Myocyte (in vitro differentiated cells): ENCODE results near the gene TAC3. TPM values are rescaled to one million over a fixed set of nuclear protein-coding genes. Genes with fewer than 3 reads are reported as not detected.
A peak's percentile ranks its signal among the peaks of the same experiment; 100 is the strongest.
"Not testable (repeated sequence)": the region's sequence is repeated elsewhere in the genome, so short reads cannot be mapped to it uniquely, and the experiment has no call there.

Experiments used
- DNase-seq: peaks from one replicate; pipeline ENCODE4 v3.0.0-alpha.2; 2012; ENCODE audit warnings: low read depth
- polyA plus RNA-seq: library from polyadenylated mRNA; unstranded; fragments of >200 nt; gene quantifications from one replicate; pipeline ENCODE4 v1.2.1, GENCODE V29; 2012; ENCODE audit warnings: missing spikeins
- total RNA-seq: library from RNA; depleted of rRNA; stranded (reverse); fragments of >200 nt; gene quantifications from 2 replicates; pipeline ENCODE4 v1.2.3, GENCODE V29; 2014

The TAC3 gene
- total RNA-seq: not detected in 2 replicates
- not detected for polyA plus RNA-seq

- DNase-seq: no peak
Observed at GRCh38 chr12:57016348-57016747, at the start of gene TAC3. TSS of gene TAC3 (minus strand) at chr12:57016529. CDS start at chr12:57015797, 732 bp downstream.

- DNase-seq: no peak
Observed at GRCh38 chr12:57063991-57064685, 47.8 kb upstream of the TAC3 start.

- DNase-seq: no peak
Observed at GRCh38 chr12:57058454-57058853, 42.1 kb upstream of the TAC3 start.

GRCh38 chr12:57057067-57057751, 40.9 kb upstream of the TAC3 start:
- no peak for DNase-seq

GRCh38 chr12:57055824-57056223, 39.5 kb upstream of the TAC3 start:
- no peak for DNase-seq

GRCh38 chr12:57053901-57054300, 37.6 kb upstream of the TAC3 start:
- DNase-seq: not testable (repeated sequence)

GRCh38 chr12:57053146-57053545, 36.8 kb upstream of the TAC3 start:
- DNase-seq: not testable (repeated sequence)

GRCh38 chr12:57051011-57051410, 34.7 kb upstream of the TAC3 start:
- DNase-seq: no peak

- DNase-seq: peak; percentile 40
Observed at GRCh38 chr12:57049890-57050289, 33.6 kb upstream of the TAC3 start, which contains the start of gene MYO1A. TSS of gene MYO1A (minus strand) at chr12:57050129. CDS start at chr12:57048323, 1,806 bp downstream.

GRCh38 chr12:57049119-57049446, 32.8 kb upstream of the TAC3 start:
- DNase-seq: no peak

GRCh38 chr12:57048423-57049118, 32.2 kb upstream of the TAC3 start:
- no peak for DNase-seq

GRCh38 chr12:57047981-57048380, 31.7 kb upstream of the TAC3 start:
- no peak for DNase-seq

- DNase-seq: peak; percentile 68
Observed at GRCh38 chr12:57046947-57047890, 30.9 kb upstream of the TAC3 start.

- peak; percentile 70 for DNase-seq
Observed at GRCh38 chr12:57046086-57046791, 29.9 kb upstream of the TAC3 start.

GRCh38 chr12:57044889-57045288, 28.6 kb upstream of the TAC3 start:
- DNase-seq: no peak

GRCh38 chr12:57044468-57044867, 28.1 kb upstream of the TAC3 start:
- DNase-seq: no peak

GRCh38 chr12:57042695-57043094, 26.4 kb upstream of the TAC3 start:
- no peak for DNase-seq

GRCh38 chr12:57040750-57041149, 24.4 kb upstream of the TAC3 start:
- peak; percentile 57 for DNase-seq

- no peak for DNase-seq
Observed at GRCh38 chr12:57040211-57040610, 23.9 kb upstream of the TAC3 start.

GRCh38 chr12:57039016-57039798, 22.9 kb upstream of the TAC3 start:
- no peak for DNase-seq
